ENCODE data around the gene C17orf113.
"Not testable (repeated sequence)": the region's sequence is repeated elsewhere in the genome, so short reads cannot be mapped to it uniquely, and the experiment has no call there.

DNA sequence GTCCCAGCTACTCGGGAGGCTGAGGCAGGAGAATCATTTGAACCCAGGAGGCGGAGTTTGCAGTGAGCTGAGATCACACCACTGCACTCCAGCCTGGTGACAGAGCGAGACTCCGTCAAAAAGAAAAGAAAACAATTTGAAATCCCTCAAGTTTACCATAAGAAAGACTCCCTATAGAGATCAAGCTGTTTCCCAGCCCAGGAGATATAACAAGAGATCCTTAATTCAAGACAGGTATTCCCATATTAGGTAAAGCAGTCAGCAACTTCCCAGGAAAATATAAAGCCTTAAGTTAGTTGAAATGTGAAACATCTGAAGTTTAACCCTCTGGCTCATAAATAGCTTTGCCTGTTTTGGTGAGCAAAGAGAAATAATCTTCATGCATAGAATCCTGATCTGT, 38.0 kb downstream of the C17orf113 start:
- TF ChIP-seq ATM (IDR thresholded peaks at IDR 0.05; ENCODE audit: borderline replicate concordance); CREB1 (IDR thresholded peaks at IDR 0.05); CREB1 (CRISPR knock-in tag; IDR thresholded peaks at IDR 0.05); KLF9 (CRISPR knock-in tag; IDR thresholded peaks at IDR 0.05; ENCODE audit: low read depth); NFE2L1 (CRISPR knock-in tag; IDR thresholded peaks at IDR 0.05; ENCODE audit: borderline replicate concordance): not testable (repeated sequence)
- TF ChIP-seq, protein P1, sequence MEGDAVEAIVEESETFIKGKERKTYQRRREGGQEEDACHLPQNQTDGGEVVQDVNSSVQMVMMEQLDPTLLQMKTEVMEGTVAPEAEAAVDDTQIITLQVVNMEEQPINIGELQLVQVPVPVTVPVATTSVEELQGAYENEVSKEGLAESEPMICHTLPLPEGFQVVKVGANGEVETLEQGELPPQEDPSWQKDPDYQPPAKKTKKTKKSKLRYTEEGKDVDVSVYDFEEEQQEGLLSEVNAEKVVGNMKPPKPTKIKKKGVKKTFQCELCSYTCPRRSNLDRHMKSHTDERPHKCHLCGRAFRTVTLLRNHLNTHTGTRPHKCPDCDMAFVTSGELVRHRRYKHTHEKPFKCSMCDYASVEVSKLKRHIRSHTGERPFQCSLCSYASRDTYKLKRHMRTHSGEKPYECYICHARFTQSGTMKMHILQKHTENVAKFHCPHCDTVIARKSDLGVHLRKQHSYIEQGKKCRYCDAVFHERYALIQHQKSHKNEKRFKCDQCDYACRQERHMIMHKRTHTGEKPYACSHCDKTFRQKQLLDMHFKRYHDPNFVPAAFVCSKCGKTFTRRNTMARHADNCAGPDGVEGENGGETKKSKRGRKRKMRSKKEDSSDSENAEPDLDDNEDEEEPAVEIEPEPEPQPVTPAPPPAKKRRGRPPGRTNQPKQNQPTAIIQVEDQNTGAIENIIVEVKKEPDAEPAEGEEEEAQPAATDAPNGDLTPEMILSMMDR (CRISPR knock-in tag; IDR thresholded peaks at IDR 0.05), result not testable (repeated sequence)

All from HepG2 (cell line).